CD4-positive, alpha-beta T cell treated with Interleukin-6 at 100 ng/mL for 8 hours (primary cell): ENCODE data around the gene STOX1.
"Not testable (repeated sequence)": the region's sequence is repeated elsewhere in the genome, so short reads cannot be mapped to it uniquely, and the experiment has no call there.

Experiments used
- DNase-seq: peaks from one replicate; pipeline ENCODE4 v3.0.0-alpha.2; 2020; ENCODE audit warnings: mixed read lengths, low spot score

STOX1 gene, protein sequence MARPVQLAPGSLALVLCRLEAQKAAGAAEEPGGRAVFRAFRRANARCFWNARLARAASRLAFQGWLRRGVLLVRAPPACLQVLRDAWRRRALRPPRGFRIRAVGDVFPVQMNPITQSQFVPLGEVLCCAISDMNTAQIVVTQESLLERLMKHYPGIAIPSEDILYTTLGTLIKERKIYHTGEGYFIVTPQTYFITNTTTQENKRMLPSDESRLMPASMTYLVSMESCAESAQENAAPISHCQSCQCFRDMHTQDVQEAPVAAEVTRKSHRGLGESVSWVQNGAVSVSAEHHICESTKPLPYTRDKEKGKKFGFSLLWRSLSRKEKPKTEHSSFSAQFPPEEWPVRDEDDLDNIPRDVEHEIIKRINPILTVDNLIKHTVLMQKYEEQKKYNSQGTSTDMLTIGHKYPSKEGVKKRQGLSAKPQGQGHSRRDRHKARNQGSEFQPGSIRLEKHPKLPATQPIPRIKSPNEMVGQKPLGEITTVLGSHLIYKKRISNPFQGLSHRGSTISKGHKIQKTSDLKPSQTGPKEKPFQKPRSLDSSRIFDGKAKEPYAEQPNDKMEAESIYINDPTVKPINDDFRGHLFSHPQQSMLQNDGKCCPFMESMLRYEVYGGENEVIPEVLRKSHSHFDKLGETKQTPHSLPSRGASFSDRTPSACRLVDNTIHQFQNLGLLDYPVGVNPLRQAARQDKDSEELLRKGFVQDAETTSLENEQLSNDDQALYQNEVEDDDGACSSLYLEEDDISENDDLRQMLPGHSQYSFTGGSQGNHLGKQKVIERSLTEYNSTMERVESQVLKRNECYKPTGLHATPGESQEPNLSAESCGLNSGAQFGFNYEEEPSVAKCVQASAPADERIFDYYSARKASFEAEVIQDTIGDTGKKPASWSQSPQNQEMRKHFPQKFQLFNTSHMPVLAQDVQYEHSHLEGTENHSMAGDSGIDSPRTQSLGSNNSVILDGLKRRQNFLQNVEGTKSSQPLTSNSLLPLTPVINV

DNA sequence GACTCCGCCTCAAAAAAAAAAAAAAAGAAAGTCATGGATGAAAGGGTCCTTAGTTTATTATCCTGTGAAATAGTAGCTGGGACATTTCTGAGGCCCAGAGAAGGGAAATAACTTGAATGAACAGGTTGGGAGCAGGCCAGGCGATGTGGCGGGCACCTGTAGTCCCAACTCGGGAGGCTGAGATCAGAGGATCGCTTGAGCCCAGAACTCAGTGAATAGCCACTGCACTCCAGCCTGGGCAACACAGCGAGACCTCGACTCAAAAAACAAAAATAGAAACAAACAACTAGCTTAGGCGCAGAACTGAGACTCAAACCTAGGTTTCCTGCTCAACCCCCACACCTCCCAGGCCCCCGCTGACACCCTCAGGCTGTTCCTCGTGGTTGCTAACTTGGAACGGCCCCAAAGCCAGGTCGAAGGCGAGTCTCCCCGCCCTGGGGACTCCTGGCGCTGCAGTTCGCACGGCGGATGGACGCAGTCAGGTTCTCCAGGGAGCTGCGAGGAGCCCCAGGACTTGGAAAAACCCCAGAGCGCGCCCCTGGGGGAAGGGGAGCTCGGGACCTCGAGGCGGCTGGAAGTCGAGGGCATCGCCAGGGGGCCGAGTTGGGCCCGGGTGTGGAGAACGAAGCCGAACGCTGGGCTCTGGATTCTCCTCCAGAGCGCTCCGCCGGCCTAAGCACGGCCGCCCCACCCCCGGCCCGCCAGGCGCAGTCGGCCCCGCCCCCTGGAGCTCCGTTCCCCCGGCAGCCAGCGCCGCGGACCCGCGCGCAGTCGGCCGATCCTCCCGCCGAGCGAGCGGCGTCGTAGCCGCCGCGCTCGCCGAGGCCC lies at the start of gene STOX1:
Gene STOX1, plus strand, starts transcription at position 768 of the 828 bp plus-strand sequence. CDS start 93 bp downstream, outside the sequence.
- DNase-seq, result peak; percentile 60

DNA sequence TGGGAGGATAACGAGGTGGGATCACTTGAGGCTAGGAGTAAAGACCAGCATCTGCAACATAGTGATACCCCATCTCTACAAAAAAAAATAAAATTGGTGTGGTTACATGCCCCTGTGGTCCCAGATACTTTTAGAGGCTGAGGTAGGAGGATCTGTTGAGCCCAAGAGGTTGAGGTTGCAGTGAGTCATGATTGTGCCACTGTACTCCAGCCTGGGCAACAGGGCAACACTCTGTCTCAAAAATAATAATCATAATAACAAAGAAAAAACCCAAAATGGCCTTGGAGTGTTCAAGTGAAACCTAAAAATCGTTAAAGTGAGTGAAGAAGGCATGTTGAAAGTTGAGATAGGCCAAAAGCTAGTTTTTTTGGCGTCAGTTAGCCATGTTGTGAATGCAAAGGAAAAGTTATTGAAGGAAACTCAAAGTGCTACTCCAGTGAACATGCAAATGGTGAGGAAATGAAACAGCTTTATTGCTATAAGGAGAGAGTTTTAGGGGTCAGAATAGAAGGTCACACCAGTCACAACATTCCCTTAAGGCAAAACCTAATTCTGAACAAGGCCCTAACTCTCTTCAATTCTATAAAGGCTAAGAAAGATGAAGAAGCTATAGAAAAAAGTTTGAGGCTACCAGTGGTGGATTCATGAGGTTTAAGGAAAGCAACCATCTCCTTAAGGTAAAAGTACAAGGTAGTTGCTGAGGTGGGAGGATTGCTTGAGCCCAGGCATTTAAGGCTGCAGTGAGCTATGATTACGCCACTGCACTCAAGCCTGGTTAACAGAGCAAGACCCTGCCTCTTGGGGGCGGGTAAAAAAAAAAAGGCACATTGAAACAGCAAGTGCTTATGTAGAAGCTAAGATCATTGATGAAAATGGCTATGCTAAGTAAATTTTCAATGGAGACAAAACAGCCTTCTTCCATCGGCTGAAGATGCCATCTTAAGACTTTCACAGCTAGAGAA lies 45.4 kb upstream of the STOX1 start:
- DNase-seq, result no peak

DNA sequence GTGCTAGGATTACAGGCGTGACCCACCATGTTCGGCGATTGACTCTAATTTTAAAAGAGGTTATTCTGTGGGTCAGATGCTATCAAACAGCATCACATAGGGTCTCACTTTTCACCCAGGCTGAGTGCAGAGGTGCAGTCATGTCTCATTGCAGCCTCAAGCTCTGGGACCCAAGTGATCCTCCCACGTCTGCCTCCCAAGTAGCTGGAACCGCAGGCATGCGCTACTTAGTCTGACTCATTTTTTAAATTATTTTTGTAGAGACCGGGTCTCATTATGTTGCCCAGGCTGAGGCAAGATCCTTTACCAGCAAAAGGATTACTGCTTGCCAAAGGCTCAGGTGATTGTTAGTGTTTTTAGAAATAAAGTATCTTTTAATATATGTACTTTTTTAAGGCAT lies 42.9 kb upstream of the STOX1 start:
- DNase-seq, result no peak

DNA sequence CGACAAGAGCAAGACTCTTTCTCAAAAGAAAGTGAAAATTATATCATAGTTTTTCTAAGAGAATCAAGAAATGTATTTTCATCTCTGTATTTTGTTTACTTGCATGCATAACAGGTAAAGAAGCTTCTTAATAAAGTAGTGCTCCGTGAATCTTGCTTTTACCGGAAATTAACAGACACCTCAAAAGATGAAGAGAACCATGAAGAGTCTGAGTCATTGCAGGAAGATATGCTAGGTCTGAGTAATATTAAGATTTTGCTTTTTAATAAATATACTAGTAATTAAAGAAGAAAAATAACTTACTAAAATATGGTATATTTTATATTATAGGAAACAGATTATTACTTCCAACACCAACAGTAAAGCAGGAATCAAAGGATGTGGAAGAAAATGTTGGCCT lies 39.5 kb upstream of the STOX1 start:
- DNase-seq, result no peak

DNA sequence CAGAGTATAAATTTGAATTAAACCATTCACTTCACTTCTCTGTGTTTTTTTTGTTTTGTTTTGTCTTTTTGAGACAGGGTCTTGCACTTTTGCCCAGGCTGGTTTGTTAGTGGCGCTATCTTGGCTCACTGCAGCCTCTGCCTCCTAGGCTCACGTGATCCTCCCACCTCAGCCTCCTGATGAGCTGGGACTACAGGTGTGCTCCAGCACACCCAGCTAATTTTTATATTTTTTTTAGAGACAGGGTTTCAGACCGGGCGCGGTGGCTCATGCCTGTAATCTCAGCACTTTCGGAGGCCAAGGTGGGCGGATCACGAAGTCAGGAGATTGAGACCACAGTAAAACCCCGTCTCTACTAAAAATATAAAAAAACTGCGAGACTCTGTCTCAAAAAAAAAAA lies 36.9 kb upstream of the STOX1 start:
- no peak for DNase-seq

DNA sequence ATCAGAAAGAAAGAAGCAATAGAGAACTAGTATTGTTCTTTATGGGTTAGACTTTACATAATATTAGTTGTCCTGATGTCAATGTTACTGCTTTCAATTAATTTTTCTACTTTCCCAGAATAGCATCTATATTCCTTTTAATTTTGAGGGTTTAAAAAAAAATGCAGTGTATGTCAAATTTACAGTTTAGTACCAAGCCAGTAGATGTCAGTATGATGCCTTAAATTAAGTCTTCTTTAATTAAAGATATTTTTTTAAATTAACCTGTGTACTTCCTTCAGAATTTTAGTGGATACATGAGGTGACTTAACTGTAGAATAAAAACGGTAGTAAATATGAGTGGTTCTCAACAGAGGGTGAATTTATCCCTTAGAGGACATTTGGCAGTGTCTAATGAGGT lies 35.2 kb upstream of the STOX1 start:
- DNase-seq, result no peak

DNA sequence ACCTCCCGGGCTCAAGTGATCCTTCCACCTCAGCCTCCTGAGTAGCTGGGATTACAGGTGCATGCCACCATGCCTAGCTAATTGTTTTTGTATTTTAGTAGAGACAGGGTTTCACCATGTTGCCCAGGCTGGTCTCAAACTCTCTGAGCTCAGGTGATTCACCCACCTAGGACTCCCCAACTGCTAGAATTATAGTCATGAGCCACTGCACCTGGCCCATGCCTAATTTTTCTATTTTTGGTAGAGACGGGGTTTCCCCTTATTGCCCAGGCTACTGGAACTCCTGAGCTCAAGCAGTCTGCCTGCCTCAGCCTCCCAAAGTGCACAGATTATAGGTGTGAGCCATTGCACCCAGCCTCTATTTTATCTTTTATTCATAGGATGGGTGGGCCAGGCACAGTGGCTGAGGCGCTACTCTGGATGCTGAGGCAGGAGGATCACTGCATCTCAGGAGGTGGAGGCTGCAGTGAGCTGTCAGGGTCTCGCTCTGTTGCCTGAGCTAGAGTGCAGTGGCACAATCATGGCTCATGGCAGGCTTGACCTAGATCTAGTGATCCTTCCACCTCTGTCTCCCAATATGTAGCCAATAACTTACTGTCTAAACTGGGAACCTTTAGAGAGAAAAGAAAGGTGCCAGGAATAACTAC lies 31.3 kb upstream of the STOX1 start:
- no peak for DNase-seq

DNA sequence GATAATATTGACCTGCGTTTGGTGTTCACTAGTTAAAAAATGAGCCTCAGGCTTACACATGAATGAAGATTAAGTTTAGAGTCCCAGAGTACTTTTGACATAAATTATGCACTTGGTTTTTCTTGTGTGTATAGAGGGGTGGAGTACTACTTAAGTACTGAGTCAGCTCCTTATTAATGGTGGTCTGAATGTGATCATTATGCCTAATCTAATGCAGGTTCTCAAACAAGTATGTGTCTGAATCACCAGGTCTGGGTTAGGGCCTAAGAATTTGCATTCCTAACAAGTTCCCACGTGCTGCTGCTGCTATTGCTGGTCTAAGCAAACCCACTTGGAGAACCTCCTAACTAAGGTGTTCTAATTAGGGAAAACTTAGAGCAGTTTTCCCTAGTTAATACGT lies 30.7 kb upstream of the STOX1 start:
- DNase-seq, result no peak

DNA sequence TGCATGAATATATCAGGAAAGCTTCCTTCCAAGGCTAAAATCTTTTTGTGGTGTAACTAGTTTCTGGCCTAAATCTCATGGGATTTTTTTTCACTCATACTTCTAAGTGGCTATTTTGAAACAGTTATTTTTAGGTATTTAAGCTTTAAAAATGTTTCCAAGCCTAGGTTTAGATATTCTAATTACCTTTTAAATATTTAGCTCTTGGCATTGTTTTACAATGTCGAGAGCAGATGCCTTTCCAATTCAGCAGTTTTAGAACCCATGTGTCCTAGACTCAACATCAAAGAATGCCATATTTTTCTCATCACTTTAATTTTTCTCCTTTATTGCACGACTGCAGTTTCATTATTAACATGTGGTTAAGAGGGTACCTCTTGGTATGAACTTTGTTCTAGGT lies 27.1 kb upstream of the STOX1 start:
- no peak for DNase-seq

DNA sequence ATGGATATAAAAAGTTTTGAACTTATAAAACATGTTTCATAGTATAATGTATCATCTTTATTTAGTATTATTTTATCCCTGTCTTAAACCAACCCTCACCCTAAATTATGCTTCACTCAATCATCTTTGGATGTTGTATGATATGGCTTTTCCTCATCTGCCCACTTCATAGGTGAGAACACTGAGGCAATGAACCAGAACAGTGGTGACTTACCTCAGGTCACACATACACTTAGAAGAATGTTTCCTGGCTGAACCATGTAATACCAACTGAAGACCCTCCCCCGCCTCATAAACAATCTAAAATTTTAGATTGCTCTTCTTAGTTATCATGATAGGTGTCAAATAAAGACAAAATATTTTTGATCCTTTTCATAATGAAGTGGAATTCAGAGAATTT lies 22.6 kb upstream of the STOX1 start:
- DNase-seq, result no peak

DNA sequence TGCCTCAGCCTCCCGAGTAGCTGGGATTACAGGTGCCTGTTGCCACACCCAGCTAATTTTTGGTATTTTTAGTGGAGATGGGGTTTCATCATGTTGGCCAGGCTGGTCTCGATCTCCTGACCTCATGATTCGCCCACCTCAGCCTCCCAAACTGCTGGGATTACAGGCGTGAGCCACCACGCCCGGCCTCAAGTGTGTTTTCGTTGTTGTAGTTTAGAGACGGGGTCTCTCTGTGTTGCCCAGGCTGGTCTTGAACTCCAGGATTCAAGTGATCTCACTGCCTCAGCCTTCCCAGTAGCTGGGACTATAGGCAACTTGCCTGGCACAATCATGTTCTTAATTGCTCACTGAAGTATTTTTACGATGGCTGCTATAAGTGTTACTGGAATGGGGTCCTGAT lies 16.5 kb upstream of the STOX1 start:
- DNase-seq, result not testable (repeated sequence)

DNA sequence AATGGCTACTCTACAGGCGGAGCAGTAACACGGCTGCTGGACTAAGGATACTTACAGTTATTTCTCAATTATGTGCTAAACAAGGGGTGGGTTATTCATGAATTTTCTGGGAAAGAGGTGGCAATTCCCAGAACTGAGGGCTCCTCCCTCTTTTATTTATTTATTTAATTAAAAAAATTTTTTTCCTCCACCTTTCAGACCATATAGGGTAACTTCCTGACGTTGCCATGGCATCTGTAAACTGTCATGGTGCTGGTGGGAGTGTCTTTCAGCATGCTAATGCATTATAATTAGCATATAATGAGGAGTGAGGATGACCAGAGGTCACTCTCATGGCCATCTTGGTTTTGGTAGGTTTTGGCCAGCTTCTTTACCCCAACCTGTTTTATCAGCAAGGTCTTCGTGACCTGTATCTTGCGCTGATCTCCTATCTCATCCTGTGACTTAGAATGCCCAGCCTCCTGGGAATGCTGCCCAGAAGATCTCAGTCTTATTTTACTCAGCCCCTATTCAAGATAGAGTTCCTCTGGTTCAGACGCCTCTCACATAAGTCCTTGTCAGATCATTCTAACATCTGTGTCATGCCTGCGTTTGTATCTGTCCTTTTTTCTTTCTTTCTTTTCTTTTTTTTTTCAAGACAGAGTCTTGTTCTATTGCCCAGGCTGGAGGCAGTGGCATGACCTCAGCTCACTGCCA lies 15.9 kb upstream of the STOX1 start:
- no peak for DNase-seq

DNA sequence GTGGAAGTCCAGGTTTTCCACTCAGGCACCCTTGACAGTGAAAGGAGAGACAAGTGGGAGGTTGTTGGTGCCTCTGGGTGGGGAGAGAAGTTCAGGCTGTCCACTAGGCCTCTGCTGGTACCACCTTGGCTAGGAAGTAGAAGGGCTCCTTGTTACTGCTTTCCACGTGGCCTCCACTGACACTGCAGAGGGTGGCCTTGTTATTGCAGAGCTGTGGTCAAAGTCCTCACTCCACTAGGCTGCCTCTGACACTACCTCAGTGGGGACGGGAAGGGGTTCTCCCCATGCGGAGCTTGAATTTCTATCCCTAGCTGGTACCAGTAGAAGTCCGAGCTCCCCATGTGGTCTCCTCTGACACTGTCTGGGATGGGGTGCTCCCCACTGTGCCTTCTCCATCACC lies 14.9 kb upstream of the STOX1 start:
- DNase-seq, result no peak

DNA sequence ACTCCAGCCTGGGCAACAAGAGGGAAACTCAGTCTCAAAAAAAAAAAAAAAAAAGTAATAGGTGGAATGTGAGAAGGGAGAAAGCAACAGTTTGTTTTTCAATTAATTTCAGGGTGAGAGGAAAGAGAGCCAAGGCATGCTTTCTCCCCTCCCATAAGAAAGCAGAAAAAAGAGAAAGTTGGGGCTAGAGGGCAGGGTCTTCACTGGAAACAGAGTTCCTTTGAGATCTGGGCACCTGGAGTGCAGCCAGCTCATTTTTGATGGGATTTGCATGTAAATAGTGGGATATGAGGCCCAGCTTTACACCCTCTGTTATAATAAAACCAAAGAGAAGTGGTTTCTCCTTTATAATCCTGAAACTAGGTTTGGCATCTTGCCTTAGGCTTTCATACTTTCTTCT lies 13.8 kb upstream of the STOX1 start:
- DNase-seq, result no peak

DNA sequence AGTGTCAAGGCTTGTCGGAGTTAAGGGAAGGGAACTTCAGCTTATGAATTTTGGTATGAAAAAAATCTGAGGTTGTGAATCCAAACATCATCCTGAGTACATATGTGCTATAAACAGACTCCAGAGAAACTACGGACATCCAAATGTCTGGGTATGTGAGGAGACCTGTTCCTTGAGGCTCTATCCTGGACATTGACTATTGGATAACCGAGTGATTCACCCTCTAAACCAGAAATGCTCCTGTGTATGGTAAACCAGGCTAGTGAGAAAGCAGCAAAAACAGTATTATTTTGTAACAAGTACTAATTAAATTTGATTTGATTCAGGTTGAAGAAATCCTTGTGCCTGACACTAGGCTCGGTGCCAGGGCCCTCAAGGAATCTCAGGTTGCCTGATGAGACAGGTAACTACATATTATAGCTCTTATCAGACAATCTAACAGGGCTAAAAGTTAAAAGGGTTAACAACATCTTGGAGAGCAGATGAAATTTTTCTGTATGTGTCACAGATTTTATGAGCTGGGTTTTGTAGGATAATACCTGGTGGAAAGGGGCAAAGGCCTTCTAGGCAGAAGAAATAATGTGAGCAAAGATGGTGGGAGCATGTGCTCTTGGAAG lies 10.4 kb upstream of the STOX1 start:
- no peak for DNase-seq

DNA sequence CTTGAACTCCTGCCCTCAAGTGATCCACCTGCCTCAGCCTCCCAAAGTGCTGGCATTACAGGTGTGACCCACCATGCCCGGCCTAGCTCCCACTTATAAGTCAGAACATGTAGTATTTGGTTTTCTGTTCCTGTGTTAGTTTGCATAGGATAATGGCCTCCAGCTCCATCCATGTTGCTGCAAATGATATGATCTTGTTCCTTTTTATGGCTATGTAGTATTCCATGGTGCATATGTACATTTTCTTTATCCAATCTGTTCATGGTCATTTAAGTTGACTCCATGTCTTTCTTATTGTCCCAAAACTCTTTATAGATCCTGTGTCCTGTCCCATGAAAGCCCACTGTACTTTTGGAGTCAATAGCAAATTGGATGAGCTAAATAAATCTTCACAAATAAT lies 7.0 kb upstream of the STOX1 start:
- not testable (repeated sequence) for DNase-seq

DNA sequence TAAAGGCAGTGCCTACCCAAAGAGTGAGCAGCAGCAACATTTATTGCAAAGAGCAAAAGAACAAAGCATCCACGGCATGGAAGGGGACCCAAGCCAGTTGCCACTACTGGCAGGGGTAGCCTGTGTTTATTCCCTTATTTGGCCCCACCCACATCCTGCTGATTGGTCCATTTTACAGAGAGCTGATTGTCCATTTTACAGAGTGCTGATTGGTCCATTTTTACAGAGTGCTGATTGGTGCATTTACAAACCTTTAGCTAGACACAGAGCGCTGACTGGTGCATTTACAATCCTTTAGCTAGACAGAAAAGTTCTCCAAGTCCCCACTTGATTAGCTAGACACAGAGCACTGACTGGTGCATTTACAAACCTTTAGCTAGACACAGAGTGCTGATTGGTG lies 4.7 kb upstream of the STOX1 start:
- DNase-seq, result not testable (repeated sequence)

DNA sequence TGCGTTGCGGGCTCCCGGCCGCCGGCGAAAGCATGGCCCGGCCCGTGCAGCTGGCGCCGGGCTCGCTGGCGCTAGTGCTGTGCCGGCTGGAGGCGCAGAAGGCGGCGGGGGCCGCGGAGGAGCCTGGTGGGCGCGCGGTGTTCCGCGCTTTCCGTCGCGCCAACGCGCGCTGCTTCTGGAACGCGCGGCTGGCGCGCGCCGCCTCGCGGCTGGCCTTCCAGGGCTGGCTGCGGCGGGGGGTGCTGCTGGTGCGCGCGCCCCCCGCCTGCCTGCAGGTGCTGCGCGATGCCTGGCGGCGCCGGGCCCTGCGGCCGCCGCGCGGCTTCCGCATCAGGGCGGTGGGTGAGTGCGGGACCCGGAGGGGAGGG lies 245 bp downstream of the STOX1 start:
- not testable (repeated sequence) for DNase-seq

DNA sequence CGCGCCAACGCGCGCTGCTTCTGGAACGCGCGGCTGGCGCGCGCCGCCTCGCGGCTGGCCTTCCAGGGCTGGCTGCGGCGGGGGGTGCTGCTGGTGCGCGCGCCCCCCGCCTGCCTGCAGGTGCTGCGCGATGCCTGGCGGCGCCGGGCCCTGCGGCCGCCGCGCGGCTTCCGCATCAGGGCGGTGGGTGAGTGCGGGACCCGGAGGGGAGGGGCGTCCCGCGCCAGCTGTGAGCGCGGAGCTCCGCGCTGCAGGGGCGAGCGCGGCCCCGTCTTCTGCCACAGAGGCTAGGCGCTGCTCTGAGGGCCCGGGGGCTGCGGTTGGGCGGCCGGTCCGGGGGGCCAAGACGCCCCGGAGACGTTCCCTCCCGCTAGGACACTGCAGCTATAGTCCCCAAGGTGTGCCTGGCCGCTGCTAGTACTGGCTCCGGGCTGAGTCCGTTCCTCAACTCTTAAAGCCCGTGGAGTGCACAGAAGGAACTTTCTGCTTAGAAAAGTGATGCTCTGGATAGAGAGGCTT lies 811 bp downstream of the STOX1 start:
- not testable (repeated sequence) for DNase-seq
